NCI-H1105 treated with DMSO at 0.1 percent for 48 hours (cell line): Measurements from ENCODE around the gene RHOXF1.
"Not testable (repeated sequence)": the region's sequence is repeated elsewhere in the genome, so short reads cannot be mapped to it uniquely, and the experiment has no call there.

Experiments used
- DNase-seq: peaks from one replicate; lab custom pipeline; 2025; lab: John Stamatoyannopoulos, UW

The RHOXF1 gene

DNA sequence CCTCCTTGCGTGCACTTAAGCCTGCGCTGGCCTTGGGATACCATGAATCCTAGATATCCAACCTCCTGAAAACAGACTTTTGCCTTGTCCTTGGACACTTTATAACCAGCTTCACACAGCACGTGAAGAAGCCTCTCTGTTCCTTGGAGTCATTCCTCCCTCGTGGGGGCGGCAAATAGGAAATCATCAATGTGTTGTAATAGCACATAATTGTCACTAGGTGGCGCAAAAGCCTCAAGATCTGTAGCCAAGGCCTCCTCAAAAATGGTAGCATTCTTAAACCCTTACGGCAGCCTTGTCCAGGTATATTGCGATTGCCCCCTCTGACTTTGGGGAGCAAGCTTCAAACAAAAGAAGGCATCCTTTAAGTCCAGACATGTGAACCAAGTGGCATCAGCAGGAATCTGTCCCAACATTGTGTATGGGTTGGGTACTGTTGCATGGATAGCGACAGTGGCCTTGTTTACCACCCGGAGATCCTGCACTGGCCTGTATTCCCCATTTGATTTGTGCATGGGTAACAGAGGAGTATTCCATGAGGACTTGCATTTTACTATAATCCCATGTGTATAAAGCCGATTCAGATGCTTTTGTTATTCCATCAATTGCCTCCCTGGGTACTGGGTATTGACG is 30.0 kb downstream of the RHOXF1 start:
- not testable (repeated sequence) for DNase-seq

DNA sequence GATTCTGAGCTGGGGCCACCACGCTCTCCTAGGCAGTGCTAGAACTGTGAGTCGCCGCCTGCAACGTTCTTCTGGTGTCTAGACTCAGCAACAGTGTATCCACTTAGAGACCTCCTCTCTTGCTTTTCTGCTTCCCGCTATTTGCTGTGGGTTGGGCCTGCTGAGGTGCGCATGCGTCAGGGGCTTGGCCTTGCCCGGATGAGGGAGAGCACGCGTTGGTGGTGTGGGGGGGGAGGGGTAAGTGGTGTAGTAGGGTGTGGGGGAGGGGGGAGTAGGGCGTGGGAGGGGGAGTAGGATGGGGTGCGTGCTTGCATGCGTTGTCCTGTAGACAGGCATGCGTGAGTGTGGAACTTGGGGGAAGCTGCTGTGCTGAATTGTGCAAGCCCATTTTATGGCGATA is 38.1 kb downstream of the RHOXF1 start, which contains the start of gene RHOXF2B:
Gene RHOXF2B (minus strand): TSS at position 101 of the 400 bp plus-strand sequence. CDS start 138 bp downstream, outside the sequence.
- DNase-seq = not testable (repeated sequence)

DNA sequence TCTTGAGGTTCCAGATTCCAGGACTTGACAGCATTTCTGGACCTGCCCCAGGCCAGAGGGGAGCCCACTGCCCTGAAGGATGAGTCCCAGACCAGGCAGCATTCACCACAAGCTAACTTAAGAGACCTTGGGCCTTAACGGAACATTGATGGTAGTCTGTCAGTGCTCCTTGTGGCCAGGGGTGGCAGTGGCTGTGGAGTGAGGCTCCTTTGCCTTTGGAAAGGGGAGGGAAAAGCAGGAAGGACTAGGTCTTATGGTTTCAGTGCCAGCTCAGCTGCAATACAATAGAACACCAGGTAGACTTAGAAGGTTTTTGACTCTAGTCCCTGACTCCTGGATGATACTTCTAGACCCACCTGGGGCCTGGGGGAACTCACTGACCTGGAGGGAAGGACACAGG is 49.5 kb downstream of the RHOXF1 start:
- not testable (repeated sequence) for DNase-seq
